Smooth muscle cell (in vitro differentiated cells): Measurements from ENCODE around the gene MYOD1. TPM values are rescaled to one million over a fixed set of nuclear protein-coding genes. Genes with fewer than 3 reads are reported as not detected.

ENCODE experiments used
- DNase-seq: peaks from one replicate; lab custom pipeline; 2025; ENCODE audit not compliant: unreplicated experiment; lab: John Stamatoyannopoulos, UW
- H2AFZ ChIP-seq: fragments of 200-600 bp; sonication (generic); 2 replicates; pipeline ENCODE4 v1.6.0; 2016; ENCODE audit warnings: antibody characterized with exemption, low read depth, mild to moderate bottlenecking
- H3F3A ChIP-seq: fragments of 200-600 bp; sonication (generic); 2 replicates; pipeline ENCODE4 v1.6.0; 2017; ENCODE audit warnings: antibody characterized with exemption, low read depth
- H3K27ac ChIP-seq: fragments of 200-600 bp; sonication (generic); 2 replicates; pipeline ENCODE4 v1.5.1; 2016; ENCODE audit warnings: low read depth, mild to moderate bottlenecking
- H3K27me3 ChIP-seq: fragments of 200-600 bp; sonication (generic); 2 replicates; pipeline ENCODE4 v1.6.1; 2016; ENCODE audit warnings: low read depth, mild to moderate bottlenecking
- H3K36me3 ChIP-seq: fragments of 200-600 bp; sonication (generic); 2 replicates; pipeline ENCODE4 v1.5.1; 2016; ENCODE audit warnings: low read depth
- H3K4me1 ChIP-seq: fragments of 200-600 bp; sonication (generic); 2 replicates; pipeline ENCODE4 v1.5.1; 2016; ENCODE audit warnings: low read depth
- H3K4me2 ChIP-seq: fragments of 200-600 bp; sonication (generic); 2 replicates; pipeline ENCODE4 v1.6.0; 2016; ENCODE audit warnings: mild to moderate bottlenecking
- H3K4me3 ChIP-seq: fragments of 200-600 bp; sonication (generic); 2 replicates; pipeline ENCODE4 v1.5.1; 2016; ENCODE audit warnings: mild to moderate bottlenecking
- H3K79me2 ChIP-seq: fragments of 200-600 bp; sonication (generic); 2 replicates; pipeline ENCODE4 v1.6.0; 2016; ENCODE audit warnings: low read depth, mild to moderate bottlenecking
- H3K9ac ChIP-seq: fragments of 200-600 bp; sonication (generic); 2 replicates; pipeline ENCODE4 v1.6.0; 2016; ENCODE audit warnings: low read depth
- H3K9me3 ChIP-seq: fragments of 200-600 bp; sonication (generic); replicated peaks from 2 replicates; pipeline ENCODE4 v1.5.1; 2016; ENCODE audit warnings: low read depth
- H4K20me1 ChIP-seq: fragments of 200-600 bp; sonication (generic); 2 replicates; pipeline ENCODE4 v1.6.0; 2016; ENCODE audit warnings: low read depth
- CTCF ChIP-seq: fragments of 200-600 bp; sonication (generic); IDR thresholded peaks from 2 replicates; pipeline ENCODE4 v1.5.1; 2017; ENCODE audit warnings: borderline replicate concordance, mild to moderate bottlenecking, antibody characterized with exemption; ENCODE audit not compliant: insufficient read depth, poor library complexity, severe bottlenecking
- WGBS: methylation state at CpG from one replicate; pipeline ENCODE4 v1.1.7; 2016; ENCODE audit warnings: low lambda C conversion rate; 5-methylcytosine and 5-hydroxymethylcytosine counted together
- polyA plus RNA-seq: library from polyadenylated mRNA; unstranded; fragments of >200 nt; fragmentation: Nextera tagmentation; extraction: Ambion mirVana; gene quantifications from 2 replicates; pipeline ENCODE4 v1.2.1, GENCODE V29; 2016
- total RNA-seq: library from RNA; depleted of rRNA; stranded (reverse); fragments of >200 nt; gene quantifications from 2 replicates; pipeline ENCODE4 v1.2.3, GENCODE V29; 2014

The MYOD1 gene
- total and polyA plus RNA-seq, 2 experiments from 2014 or later: not detected

DNA sequence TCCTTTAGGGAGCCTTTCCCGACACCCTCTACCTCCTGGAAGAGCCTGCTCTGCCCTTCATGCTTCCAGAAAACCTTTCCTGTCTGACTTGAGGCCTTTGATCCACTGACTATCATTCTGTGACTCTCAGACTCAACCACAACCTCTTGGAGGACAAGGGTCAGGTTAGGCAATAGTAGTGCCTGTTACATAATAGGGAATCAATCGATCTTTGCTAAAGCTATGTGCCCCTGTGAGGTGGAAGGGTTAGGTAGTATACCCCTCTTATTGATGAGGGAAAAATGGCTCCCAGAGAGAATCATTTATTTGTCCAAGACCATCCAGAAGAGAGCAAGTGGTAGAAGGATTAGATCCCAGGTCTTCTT is 31.4 kb downstream of the MYOD1 start:
- TF ChIP-seq CTCF: no peak
- 85% methylated on average over 2 of the region's 2 CpGs for WGBS
- no peaks in the 10 kb centered on the region for H3K79me2 ChIP-seq
- H3K4me3 ChIP-seq: no peak overlapping the region
- H3F3A ChIP-seq: no peaks in the 10 kb centered on the region
- DNase-seq: no peak
- H3K27ac ChIP-seq: no peak overlapping the region
- no peaks in the 10 kb centered on the region for H3K4me1 ChIP-seq
- H3K4me2 ChIP-seq: no peak overlapping the region
- peaks cover 33% of the 10 kb centered on the region for H3K27me3 ChIP-seq
- no peaks in the 10 kb centered on the region for H3K9me3 ChIP-seq
- no peak overlapping the region for H3K9ac ChIP-seq
- no peaks in the 10 kb centered on the region for H4K20me1 ChIP-seq
- H2AFZ ChIP-seq: no peak overlapping the region
- no peaks in the 10 kb centered on the region for H3K36me3 ChIP-seq

DNA sequence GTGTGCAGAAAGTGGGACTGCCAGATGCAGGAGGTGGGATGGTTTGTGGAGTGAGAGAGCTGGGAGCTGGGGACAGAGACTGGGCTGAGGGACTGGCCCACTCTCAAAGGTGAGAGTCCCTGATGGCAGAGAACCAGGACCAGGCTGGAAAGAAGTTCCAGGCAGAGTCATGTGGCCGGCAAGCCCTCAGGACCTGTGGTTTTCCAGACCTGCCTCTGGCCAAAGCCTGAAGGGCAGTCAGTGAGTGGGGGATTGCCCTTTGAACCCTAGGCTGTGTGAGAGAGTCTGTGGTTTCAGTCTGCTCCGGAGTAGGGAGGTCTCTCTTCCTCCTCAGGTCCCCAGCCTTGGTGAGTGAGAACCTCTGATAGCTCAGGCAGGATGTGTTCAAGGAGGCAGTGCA is 32.2 kb downstream of the MYOD1 start:
- no peaks in the 10 kb centered on the region for H3K9me3 ChIP-seq
- WGBS: 89% methylated on average over 2 of the region's 2 CpGs
- H3K4me1 ChIP-seq: no peaks in the 10 kb centered on the region
- H4K20me1 ChIP-seq: no peaks in the 10 kb centered on the region
- H3K4me2 ChIP-seq: no peak overlapping the region
- no peaks in the 10 kb centered on the region for H3K36me3 ChIP-seq
- H3F3A ChIP-seq: no peaks in the 10 kb centered on the region
- H2AFZ ChIP-seq: no peak overlapping the region
- TF ChIP-seq CTCF: no peak
- no peak for DNase-seq
- no peak overlapping the region for H3K27ac ChIP-seq
- no peaks in the 10 kb centered on the region for H3K79me2 ChIP-seq
- no peak overlapping the region for H3K9ac ChIP-seq
- peaks cover 33% of the 10 kb centered on the region for H3K27me3 ChIP-seq
- no peak overlapping the region for H3K4me3 ChIP-seq

DNA sequence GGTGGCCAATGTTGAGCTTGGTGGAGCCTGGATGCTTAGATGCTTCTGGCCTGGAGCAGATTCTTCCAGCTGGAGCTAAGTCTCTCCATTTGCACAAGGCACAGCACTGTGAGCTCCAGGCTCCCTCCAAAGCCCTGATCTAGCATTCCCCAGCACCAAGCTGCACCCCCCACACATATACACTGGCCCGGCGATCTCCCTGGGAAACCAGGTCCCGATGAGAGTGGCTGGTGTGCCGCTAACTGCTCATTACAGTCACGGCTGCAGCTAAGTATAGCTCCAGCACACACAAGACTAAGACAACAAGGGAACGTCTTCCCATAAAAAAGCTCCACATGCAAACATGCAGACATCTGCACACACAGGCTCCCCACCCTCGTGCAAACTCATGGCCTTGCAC is 32.8 kb downstream of the MYOD1 start:
- no peak overlapping the region for H2AFZ ChIP-seq
- no peak overlapping the region for H3K27ac ChIP-seq
- H3K27me3 ChIP-seq: peaks cover 32% of the 10 kb centered on the region
- no peaks in the 10 kb centered on the region for H3K4me1 ChIP-seq
- H3K9me3 ChIP-seq: no peaks in the 10 kb centered on the region
- H3K9ac ChIP-seq: no peak overlapping the region
- 85% methylated on average over 7 of the region's 7 CpGs for WGBS
- TF ChIP-seq CTCF: no peak
- no peaks in the 10 kb centered on the region for H3F3A ChIP-seq
- H4K20me1 ChIP-seq: no peaks in the 10 kb centered on the region
- no peaks in the 10 kb centered on the region for H3K79me2 ChIP-seq
- H3K4me2 ChIP-seq: no peak overlapping the region
- no peak overlapping the region for H3K4me3 ChIP-seq
- no peak for DNase-seq
- H3K36me3 ChIP-seq: no peaks in the 10 kb centered on the region

GRCh38 chr11:17753153-17753552 is 33.8 kb downstream of the MYOD1 start:
- H3K9me3 ChIP-seq: no peaks in the 10 kb centered on the region
- H3K36me3 ChIP-seq: no peaks in the 10 kb centered on the region
- no peaks in the 10 kb centered on the region for H3K79me2 ChIP-seq
- WGBS: 77% methylated on average over 5 of the region's 5 CpGs
- H4K20me1 ChIP-seq: no peaks in the 10 kb centered on the region
- no peak overlapping the region for H3K27ac ChIP-seq
- no peaks in the 10 kb centered on the region for H3K4me1 ChIP-seq
- no peak overlapping the region for H3K4me2 ChIP-seq
- DNase-seq: no peak
- H2AFZ ChIP-seq: no peak overlapping the region
- no peak overlapping the region for H3K4me3 ChIP-seq
- peaks cover 37% of the 10 kb centered on the region for H3K27me3 ChIP-seq
- no peak for TF ChIP-seq CTCF
- H3F3A ChIP-seq: no peaks in the 10 kb centered on the region
- H3K9ac ChIP-seq: no peak overlapping the region
